ENCODE data around the gene DPH1. TPM values are rescaled to one million over a fixed set of nuclear protein-coding genes. Genes with fewer than 3 reads are reported as not detected.

The DPH1 gene
- total RNA-seq, 1 donor from 2014 or later: 29.4 TPM

DNA sequence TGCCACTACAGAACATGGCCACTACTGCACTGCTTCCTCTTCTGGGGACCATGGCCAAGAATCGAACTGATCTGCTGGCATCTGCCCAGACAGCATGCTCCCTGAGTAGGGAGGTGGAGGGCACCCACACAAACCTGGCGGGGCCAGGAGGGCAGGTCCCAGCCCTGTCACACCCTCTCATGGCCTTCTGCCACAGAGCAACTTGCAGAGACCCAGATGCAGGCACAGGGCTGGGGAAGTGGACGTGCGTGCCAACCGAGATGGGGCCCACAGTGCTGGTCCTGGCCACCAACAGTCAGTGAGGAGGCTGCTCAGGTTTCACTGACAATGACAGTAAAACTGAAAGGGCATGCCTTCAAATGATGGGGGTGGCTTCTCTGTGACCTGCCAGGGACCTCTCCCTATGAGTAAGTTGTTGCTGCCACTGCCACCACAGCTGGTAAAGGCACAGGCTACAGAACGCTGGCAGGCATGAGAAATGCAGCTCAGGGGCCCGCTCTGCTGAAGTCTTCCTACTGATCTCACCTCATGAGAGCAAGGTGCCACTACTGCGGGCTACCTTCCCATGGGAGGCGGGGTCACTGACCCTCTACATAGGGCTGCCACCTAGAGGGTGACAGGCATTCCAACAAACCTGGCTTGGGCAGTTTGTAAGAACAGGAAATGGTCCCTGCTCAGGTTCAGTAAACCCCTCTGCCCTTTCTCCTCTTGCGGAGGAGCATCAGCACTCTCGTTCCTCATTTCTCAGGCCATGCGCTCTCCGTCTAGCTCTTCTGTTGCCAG, 40.5 kb downstream of the DPH1 start:
- H3K36me3 Mint-ChIP-seq (ENCODE audit: low read depth): peaks cover 8% of the 10 kb centered on the region
- TF ChIP-seq, protein P1, sequence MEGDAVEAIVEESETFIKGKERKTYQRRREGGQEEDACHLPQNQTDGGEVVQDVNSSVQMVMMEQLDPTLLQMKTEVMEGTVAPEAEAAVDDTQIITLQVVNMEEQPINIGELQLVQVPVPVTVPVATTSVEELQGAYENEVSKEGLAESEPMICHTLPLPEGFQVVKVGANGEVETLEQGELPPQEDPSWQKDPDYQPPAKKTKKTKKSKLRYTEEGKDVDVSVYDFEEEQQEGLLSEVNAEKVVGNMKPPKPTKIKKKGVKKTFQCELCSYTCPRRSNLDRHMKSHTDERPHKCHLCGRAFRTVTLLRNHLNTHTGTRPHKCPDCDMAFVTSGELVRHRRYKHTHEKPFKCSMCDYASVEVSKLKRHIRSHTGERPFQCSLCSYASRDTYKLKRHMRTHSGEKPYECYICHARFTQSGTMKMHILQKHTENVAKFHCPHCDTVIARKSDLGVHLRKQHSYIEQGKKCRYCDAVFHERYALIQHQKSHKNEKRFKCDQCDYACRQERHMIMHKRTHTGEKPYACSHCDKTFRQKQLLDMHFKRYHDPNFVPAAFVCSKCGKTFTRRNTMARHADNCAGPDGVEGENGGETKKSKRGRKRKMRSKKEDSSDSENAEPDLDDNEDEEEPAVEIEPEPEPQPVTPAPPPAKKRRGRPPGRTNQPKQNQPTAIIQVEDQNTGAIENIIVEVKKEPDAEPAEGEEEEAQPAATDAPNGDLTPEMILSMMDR (IDR thresholded peaks at IDR 0.05): no peak
- no peaks in the 10 kb centered on the region for H3K27me3 Mint-ChIP-seq (ENCODE audit: low read depth)
- H3K4me3 Mint-ChIP-seq (ENCODE audit: unreplicated experiment): no peak overlapping the region
- peaks cover 61% of the 10 kb centered on the region for H3K4me1 Mint-ChIP-seq (ENCODE audit: low read depth)
- no peak for DNase-seq (ENCODE audit: low spot score)
- no peaks in the 10 kb centered on the region for H3K9me3 Mint-ChIP-seq (ENCODE audit: low read depth)
- no peak overlapping the region for H3K27ac Mint-ChIP-seq (ENCODE audit: unreplicated experiment)

DNA sequence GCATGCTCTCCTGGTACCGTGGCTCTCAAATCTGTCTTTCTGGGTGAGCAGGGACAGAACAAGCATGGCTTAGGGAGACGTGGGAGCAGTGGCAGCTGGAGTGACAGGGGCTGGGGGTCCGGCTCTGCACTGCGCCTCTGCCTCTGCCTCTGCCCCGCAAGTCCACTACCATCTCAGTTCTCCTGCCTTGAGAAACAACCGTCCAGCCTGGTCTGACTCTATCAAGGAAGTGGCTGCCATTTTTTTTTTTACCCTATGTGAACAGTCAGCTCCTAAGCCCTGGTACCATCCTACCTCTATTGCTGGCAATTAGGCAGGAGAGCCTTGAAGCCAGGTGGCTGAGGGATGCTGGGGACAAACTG, 41.1 kb downstream of the DPH1 start:
- no peak for DNase-seq (ENCODE audit: low spot score)
- H3K4me1 Mint-ChIP-seq (ENCODE audit: low read depth): peaks cover 61% of the 10 kb centered on the region
- no peaks in the 10 kb centered on the region for H3K27me3 Mint-ChIP-seq (ENCODE audit: low read depth)
- H3K36me3 Mint-ChIP-seq (ENCODE audit: low read depth): peaks cover 6% of the 10 kb centered on the region
- no peak overlapping the region for H3K4me3 Mint-ChIP-seq (ENCODE audit: unreplicated experiment)
- TF ChIP-seq, protein P1 (IDR thresholded peaks at IDR 0.05): no peak
- H3K9me3 Mint-ChIP-seq (ENCODE audit: low read depth): no peaks in the 10 kb centered on the region
- H3K27ac Mint-ChIP-seq (ENCODE audit: unreplicated experiment): no peak overlapping the region

DNA sequence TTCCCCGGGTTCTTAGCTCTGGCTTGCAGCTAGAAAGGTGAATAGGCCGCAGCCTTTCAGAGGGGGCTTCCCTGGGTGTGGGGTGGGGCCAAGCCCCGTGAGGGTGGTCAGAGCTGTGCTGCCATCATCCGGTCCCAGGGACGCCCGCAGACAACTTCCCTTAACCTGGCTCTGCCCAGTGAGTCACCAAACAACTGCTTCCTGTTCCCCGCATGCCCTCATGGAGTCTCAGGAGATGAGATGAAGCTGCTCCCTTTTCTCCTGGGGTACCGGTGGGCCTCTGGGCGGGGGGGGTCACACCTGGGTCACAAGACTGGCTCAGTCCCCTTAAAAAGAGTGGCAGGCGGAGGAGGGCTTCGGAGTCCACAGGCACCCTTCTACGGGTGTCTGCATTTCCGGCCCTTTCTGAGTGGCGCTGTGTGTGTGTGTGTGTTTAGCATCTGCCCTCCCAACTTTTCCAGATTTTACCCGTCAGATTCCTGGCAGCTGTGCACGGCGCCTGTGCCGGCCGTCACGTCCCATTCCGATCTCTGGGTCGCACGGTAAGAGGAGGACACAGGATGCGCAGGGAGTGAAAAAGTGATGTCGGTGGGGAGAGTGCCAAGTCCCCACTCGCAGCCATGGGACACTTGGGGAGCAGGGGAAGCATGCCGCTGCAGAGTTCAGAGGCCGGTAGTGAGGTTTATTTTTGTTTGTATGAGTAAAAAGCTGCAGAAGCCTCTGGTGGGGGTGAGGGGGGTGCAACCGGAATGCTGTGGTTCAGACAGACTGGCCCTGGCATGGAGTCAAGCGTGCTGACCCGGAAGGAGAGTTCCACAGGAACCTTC, 41.7 kb downstream of the DPH1 start:
- no peak for DNase-seq (ENCODE audit: low spot score)
- Mint-ChIP-seq H3K9me3 (ENCODE audit: low read depth) (no peaks in the 10 kb centered on the region), H3K27ac (ENCODE audit: unreplicated experiment) (peak overlapping the region; percentile 61), H3K4me3 (ENCODE audit: unreplicated experiment) (no peak overlapping the region), H3K4me1 (ENCODE audit: low read depth) (peaks cover 61% of the 10 kb centered on the region), H3K27me3 (ENCODE audit: low read depth) (no peaks in the 10 kb centered on the region), H3K36me3 (ENCODE audit: low read depth) (peaks cover 6% of the 10 kb centered on the region)
- TF ChIP-seq, protein P1 (IDR thresholded peaks at IDR 0.05): no peak

DNA sequence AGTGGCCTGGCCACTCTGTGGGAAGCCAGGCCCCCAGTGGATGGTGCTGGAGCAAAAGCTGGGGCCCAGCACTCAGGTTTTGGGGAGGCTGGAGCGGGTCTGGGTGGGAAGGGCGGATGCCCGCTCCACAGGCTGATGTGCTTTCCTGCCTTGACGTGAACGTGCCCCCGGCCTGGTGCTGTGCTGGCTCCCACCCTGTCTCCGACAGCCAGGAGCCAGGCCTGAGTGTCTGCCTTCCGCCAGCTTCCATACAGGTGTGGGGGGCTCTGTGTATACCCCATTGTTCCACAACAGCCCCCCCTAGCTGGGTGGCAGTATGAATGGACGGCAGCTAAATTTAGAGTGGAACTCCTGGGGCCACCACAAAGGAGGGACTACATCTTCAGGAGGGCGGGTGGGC, 45.0 kb downstream of the DPH1 start:
- Mint-ChIP-seq H3K27ac (ENCODE audit: unreplicated experiment) (no peak overlapping the region), H3K27me3 (ENCODE audit: low read depth) (no peaks in the 10 kb centered on the region), H3K4me1 (ENCODE audit: low read depth) (peaks cover 45% of the 10 kb centered on the region), H3K4me3 (ENCODE audit: unreplicated experiment) (no peak overlapping the region), H3K9me3 (ENCODE audit: low read depth) (no peaks in the 10 kb centered on the region), H3K36me3 (ENCODE audit: low read depth) (peaks cover 21% of the 10 kb centered on the region)
- TF ChIP-seq, protein P1 (IDR thresholded peaks at IDR 0.05): no peak
- no peak for DNase-seq (ENCODE audit: low spot score)

DNA sequence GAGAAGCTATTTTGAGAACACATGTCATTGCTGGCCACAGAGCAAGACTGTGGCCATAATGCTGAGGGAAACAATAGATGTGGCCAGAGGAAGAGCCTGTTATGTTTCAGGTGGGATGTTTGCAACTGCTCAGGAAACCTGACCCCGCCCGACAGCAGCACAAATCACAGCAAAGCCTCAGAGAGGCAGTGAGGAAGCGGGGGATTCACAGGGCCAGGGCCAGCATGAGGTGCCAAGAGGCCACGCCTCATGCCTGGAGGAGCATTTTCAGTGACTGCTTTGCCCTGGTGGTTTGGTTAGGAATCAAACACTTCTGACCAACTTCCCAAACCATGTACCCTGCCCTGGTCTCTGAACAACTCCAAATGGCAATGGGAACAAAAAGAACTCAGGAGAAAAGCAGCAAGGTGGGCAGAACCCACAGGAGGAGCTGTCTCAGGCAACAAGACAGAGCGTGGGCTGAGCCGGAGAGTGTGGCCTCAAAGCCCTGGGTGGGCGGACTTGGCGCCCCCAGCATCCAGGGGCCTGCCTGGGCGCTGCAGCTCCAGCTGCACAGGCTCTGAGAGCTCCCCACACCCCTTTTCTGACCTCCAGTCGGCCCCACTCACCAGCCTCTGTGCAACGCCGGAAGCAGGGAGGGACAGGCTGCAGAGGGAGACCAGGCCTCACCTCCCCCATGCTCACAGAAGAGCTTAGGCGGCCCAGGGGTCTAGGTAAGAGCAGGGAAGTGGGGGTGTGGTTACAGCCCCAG, 45.6 kb downstream of the DPH1 start:
- DNase-seq (ENCODE audit: low spot score): no peak
- Mint-ChIP-seq H3K4me1 (ENCODE audit: low read depth) (peaks cover 45% of the 10 kb centered on the region), H3K4me3 (ENCODE audit: unreplicated experiment) (no peak overlapping the region), H3K9me3 (ENCODE audit: low read depth) (no peaks in the 10 kb centered on the region), H3K27ac (ENCODE audit: unreplicated experiment) (peak overlapping the region; percentile 59), H3K36me3 (ENCODE audit: low read depth) (peaks cover 21% of the 10 kb centered on the region), H3K27me3 (ENCODE audit: low read depth) (no peaks in the 10 kb centered on the region)
- TF ChIP-seq, protein P1 (IDR thresholded peaks at IDR 0.05): no peak

Data from chondrocyte (in vitro differentiated cells).